HG03378 (cell line): Measurements from ENCODE around the gene SERINC5.
"Not testable (repeated sequence)": the region's sequence is repeated elsewhere in the genome, so short reads cannot be mapped to it uniquely, and the experiment has no call there.

ENCODE experiments used
- ATAC-seq: cut with Tn5 transposase; IDR thresholded peaks from one replicate; pipeline ENCODE4 v1.9.1; 2021; ENCODE audit warnings: mild to moderate bottlenecking, moderate library complexity; ENCODE audit not compliant: unreplicated experiment

SERINC5 gene

GRCh38 chr5:80204808-80205614 lies 50.8 kb downstream of the SERINC5 start:
- ATAC-seq: no peak

- not testable (repeated sequence) for ATAC-seq
Observed at GRCh38 chr5:80201763-80202162, 54.1 kb downstream of the SERINC5 start.

- no peak for ATAC-seq
Observed at GRCh38 chr5:80198920-80199319, 56.9 kb downstream of the SERINC5 start.

- no peak for ATAC-seq
Observed at GRCh38 chr5:80198399-80198798, 57.4 kb downstream of the SERINC5 start.

- ATAC-seq: no peak
Observed at GRCh38 chr5:80195837-80196400, 59.9 kb downstream of the SERINC5 start.

- ATAC-seq: no peak
Observed at GRCh38 chr5:80194468-80194867, 61.4 kb downstream of the SERINC5 start.

GRCh38 chr5:80193401-80193800 lies 62.4 kb downstream of the SERINC5 start:
- ATAC-seq: no peak

- no peak for ATAC-seq
Observed at GRCh38 chr5:80192507-80193241, 63.2 kb downstream of the SERINC5 start.

- ATAC-seq: no peak
Observed at GRCh38 chr5:80191991-80192398, 63.9 kb downstream of the SERINC5 start.

GRCh38 chr5:80191397-80191796 lies 64.5 kb downstream of the SERINC5 start:
- ATAC-seq: no peak

- no peak for ATAC-seq
Observed at GRCh38 chr5:80190960-80191359, 64.9 kb downstream of the SERINC5 start.

- ATAC-seq: no peak
Observed at GRCh38 chr5:80189701-80190100, 66.1 kb downstream of the SERINC5 start.

GRCh38 chr5:80189201-80189600 lies 66.6 kb downstream of the SERINC5 start:
- no peak for ATAC-seq

GRCh38 chr5:80187421-80188090 lies 68.3 kb downstream of the SERINC5 start:
- ATAC-seq: no peak

- not testable (repeated sequence) for ATAC-seq
Observed at GRCh38 chr5:80185535-80185934, 70.3 kb downstream of the SERINC5 start.

- no peak for ATAC-seq
Observed at GRCh38 chr5:80185095-80185494, 70.8 kb downstream of the SERINC5 start.

GRCh38 chr5:80184235-80185023 lies 71.4 kb downstream of the SERINC5 start:
- ATAC-seq: no peak

- not testable (repeated sequence) for ATAC-seq
Observed at GRCh38 chr5:80183728-80184234, 72.1 kb downstream of the SERINC5 start.

GRCh38 chr5:80182809-80183580 lies 72.9 kb downstream of the SERINC5 start:
- ATAC-seq: no peak
